Gastrocnemius medialis (tissue), 4 donors: Measurements from ENCODE around the gene NXN.

Experiments used
- CTCF ChIP-seq, 5 experiments: fragments of 450-650 bp in 3 of 5; fragments of 200-600 bp in 2 of 5; sonication (generic) in 2 of 5; IDR thresholded peaks in 4 of 5; conservative IDR thresholded peaks in 1 of 5; 1 replicate in 4 of 5; 2 replicates in 1 of 5; pipeline ENCODE4 v1.5.1; 2016 to 2019; ENCODE audit warnings: antibody characterized with exemption in 5 of 5, mild to moderate bottlenecking in 3 of 5, moderate library complexity in 3 of 5
- POLR2A ChIP-seq, 2 donors: fragments of 450-650 bp; IDR thresholded peaks; one replicate each; pipeline ENCODE4 v1.6.1; 2017; ENCODE audit warnings: antibody characterized with exemption in 2 of 2, mild to moderate bottlenecking in 2 of 2, moderate library complexity in 2 of 2

GRCh38 chr17:876272-876671 is 103.3 kb downstream of the NXN start:
- TF ChIP-seq CTCF (IDR thresholded peaks at IDR 0.05 in 4 of 5, conservative IDR thresholded peaks at IDR 0.05 in 1 of 5): no peak
- no peak for TF ChIP-seq POLR2A (IDR thresholded peaks at IDR 0.05)
